Smooth muscle cell (in vitro differentiated cells): ENCODE data around the gene MLH3. TPM values are rescaled to one million over a fixed set of nuclear protein-coding genes. Genes with fewer than 3 reads are reported as not detected.

ENCODE experiments used
- DNase-seq: peaks from one replicate; lab custom pipeline; 2025; ENCODE audit not compliant: unreplicated experiment; lab: John Stamatoyannopoulos, UW
- H2AFZ ChIP-seq: fragments of 200-600 bp; sonication (generic); 2 replicates; pipeline ENCODE4 v1.6.0; 2016; ENCODE audit warnings: antibody characterized with exemption, low read depth, mild to moderate bottlenecking
- H3F3A ChIP-seq: fragments of 200-600 bp; sonication (generic); 2 replicates; pipeline ENCODE4 v1.6.0; 2017; ENCODE audit warnings: antibody characterized with exemption, low read depth
- H3K27ac ChIP-seq: fragments of 200-600 bp; sonication (generic); 2 replicates; pipeline ENCODE4 v1.5.1; 2016; ENCODE audit warnings: low read depth, mild to moderate bottlenecking
- H3K27me3 ChIP-seq: fragments of 200-600 bp; sonication (generic); 2 replicates; pipeline ENCODE4 v1.6.1; 2016; ENCODE audit warnings: low read depth, mild to moderate bottlenecking
- H3K36me3 ChIP-seq: fragments of 200-600 bp; sonication (generic); 2 replicates; pipeline ENCODE4 v1.5.1; 2016; ENCODE audit warnings: low read depth
- H3K4me1 ChIP-seq: fragments of 200-600 bp; sonication (generic); 2 replicates; pipeline ENCODE4 v1.5.1; 2016; ENCODE audit warnings: low read depth
- H3K4me2 ChIP-seq: fragments of 200-600 bp; sonication (generic); 2 replicates; pipeline ENCODE4 v1.6.0; 2016; ENCODE audit warnings: mild to moderate bottlenecking
- H3K4me3 ChIP-seq: fragments of 200-600 bp; sonication (generic); 2 replicates; pipeline ENCODE4 v1.5.1; 2016; ENCODE audit warnings: mild to moderate bottlenecking
- H3K79me2 ChIP-seq: fragments of 200-600 bp; sonication (generic); 2 replicates; pipeline ENCODE4 v1.6.0; 2016; ENCODE audit warnings: low read depth, mild to moderate bottlenecking
- H3K9ac ChIP-seq: fragments of 200-600 bp; sonication (generic); 2 replicates; pipeline ENCODE4 v1.6.0; 2016; ENCODE audit warnings: low read depth
- H3K9me3 ChIP-seq: fragments of 200-600 bp; sonication (generic); replicated peaks from 2 replicates; pipeline ENCODE4 v1.5.1; 2016; ENCODE audit warnings: low read depth
- H4K20me1 ChIP-seq: fragments of 200-600 bp; sonication (generic); 2 replicates; pipeline ENCODE4 v1.6.0; 2016; ENCODE audit warnings: low read depth
- WGBS: methylation state at CpG from one replicate; pipeline ENCODE4 v1.1.7; 2016; ENCODE audit warnings: low lambda C conversion rate; 5-methylcytosine and 5-hydroxymethylcytosine counted together
- polyA plus RNA-seq: library from polyadenylated mRNA; unstranded; fragments of >200 nt; fragmentation: Nextera tagmentation; extraction: Ambion mirVana; gene quantifications from 2 replicates; pipeline ENCODE4 v1.2.1, GENCODE V29; 2016
- total RNA-seq: library from RNA; depleted of rRNA; stranded (reverse); fragments of >200 nt; gene quantifications from 2 replicates; pipeline ENCODE4 v1.2.3, GENCODE V29; 2014
- TF ChIP-seq, protein P1 (sequence below): fragments of 200-600 bp; sonication (generic); IDR thresholded peaks from 2 replicates; pipeline ENCODE4 v1.5.1; 2017; ENCODE audit warnings: borderline replicate concordance, mild to moderate bottlenecking, antibody characterized with exemption; ENCODE audit not compliant: insufficient read depth, poor library complexity, severe bottlenecking

The MLH3 gene
- total and polyA plus RNA-seq, 2 experiments from 2014 or later: 9.6 to 18.9 TPM

DNA sequence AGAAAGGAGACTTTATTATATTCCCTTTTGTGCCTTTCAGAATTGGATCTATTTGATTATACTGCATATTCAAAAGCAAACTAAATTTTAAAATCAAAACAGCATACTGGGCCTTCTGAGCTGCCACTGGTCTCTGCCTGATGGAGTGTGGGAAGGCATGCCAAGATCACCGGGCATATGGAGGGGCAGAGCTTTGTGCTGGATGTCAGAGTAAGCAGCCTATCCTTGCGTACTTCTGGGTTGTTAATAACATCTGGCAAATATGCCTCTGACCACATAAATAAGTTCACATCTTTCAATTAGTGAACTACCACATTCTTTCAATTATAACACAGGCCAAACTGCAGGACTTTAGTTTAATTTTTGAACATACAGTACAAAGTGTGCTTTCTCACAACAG, 18.3 kb downstream of the MLH3 start:
- no peak overlapping the region for H3K4me3 ChIP-seq
- no peak overlapping the region for H3K27ac ChIP-seq
- H4K20me1 ChIP-seq: no peaks in the 10 kb centered on the region
- H3K27me3 ChIP-seq: no peaks in the 10 kb centered on the region
- H3F3A ChIP-seq: no peaks in the 10 kb centered on the region
- H3K9ac ChIP-seq: no peak overlapping the region
- DNase-seq: no peak
- no peak overlapping the region for H3K4me2 ChIP-seq
- H2AFZ ChIP-seq: no peak overlapping the region
- no peaks in the 10 kb centered on the region for H3K36me3 ChIP-seq
- TF ChIP-seq, protein P1, sequence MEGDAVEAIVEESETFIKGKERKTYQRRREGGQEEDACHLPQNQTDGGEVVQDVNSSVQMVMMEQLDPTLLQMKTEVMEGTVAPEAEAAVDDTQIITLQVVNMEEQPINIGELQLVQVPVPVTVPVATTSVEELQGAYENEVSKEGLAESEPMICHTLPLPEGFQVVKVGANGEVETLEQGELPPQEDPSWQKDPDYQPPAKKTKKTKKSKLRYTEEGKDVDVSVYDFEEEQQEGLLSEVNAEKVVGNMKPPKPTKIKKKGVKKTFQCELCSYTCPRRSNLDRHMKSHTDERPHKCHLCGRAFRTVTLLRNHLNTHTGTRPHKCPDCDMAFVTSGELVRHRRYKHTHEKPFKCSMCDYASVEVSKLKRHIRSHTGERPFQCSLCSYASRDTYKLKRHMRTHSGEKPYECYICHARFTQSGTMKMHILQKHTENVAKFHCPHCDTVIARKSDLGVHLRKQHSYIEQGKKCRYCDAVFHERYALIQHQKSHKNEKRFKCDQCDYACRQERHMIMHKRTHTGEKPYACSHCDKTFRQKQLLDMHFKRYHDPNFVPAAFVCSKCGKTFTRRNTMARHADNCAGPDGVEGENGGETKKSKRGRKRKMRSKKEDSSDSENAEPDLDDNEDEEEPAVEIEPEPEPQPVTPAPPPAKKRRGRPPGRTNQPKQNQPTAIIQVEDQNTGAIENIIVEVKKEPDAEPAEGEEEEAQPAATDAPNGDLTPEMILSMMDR: no peak
- no peaks in the 10 kb centered on the region for H3K4me1 ChIP-seq
- WGBS: 100% methylated on average over 2 of the region's 2 CpGs
- no peaks in the 10 kb centered on the region for H3K9me3 ChIP-seq
- H3K79me2 ChIP-seq: no peaks in the 10 kb centered on the region

DNA sequence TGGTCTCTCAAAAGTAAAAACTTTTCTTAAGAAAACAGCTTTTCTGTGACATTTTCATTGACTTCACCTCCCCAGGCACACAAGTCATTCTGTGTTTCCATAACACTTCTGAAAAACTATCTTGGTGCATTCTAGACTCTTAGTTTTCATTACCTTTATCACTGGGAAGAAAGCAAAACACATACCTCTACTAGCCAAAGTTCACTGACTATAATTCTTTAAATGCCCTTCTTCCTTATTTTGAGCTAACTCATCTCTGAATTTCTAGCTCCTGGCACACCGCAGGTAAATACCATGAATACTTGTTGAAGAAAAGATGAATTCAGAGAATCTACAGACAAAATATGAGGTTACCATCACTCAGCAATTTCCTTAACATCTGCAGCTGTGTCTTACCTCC, 21.1 kb downstream of the MLH3 start:
- Histone ChIP-seq H3K4me3 (no peak overlapping the region), H3K9ac (no peak overlapping the region), H3K79me2 (no peaks in the 10 kb centered on the region), H2AFZ (no peak overlapping the region), H3K4me2 (no peak overlapping the region), H3K9me3 (no peaks in the 10 kb centered on the region), H4K20me1 (no peaks in the 10 kb centered on the region), H3K27ac (no peak overlapping the region), H3K27me3 (no peaks in the 10 kb centered on the region), H3F3A (no peaks in the 10 kb centered on the region), H3K36me3 (no peaks in the 10 kb centered on the region), H3K4me1 (no peaks in the 10 kb centered on the region)
- 0% methylated on average over 1 of the region's 1 CpG for WGBS
- TF ChIP-seq, protein P1: no peak
- no peak for DNase-seq

DNA sequence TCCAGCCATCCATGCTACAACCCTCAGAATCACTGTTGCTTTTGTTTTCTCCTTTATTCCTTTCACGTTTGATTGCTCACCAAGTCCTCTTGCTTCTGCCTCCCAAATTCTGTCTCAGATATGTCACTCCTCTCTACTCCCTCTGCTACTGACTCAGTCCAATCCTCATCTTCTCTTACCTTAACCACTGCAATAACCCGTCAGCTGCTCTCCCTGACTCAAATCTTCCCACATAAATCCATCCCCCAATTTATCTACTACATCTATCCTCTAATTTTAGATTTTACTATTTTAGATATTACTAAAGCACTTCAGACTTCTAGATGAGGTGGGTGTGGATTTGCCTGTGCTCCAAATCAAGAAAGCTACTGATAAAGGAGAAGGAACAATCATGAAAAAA, 25.4 kb downstream of the MLH3 start:
- Histone ChIP-seq H2AFZ (no peak overlapping the region), H3K36me3 (no peaks in the 10 kb centered on the region), H3K27ac (no peak overlapping the region), H3K9ac (no peak overlapping the region), H3K4me3 (no peak overlapping the region), H3K27me3 (no peaks in the 10 kb centered on the region), H3K79me2 (no peaks in the 10 kb centered on the region), H3K4me2 (no peak overlapping the region), H3K9me3 (no peaks in the 10 kb centered on the region), H3F3A (no peaks in the 10 kb centered on the region), H3K4me1 (no peaks in the 10 kb centered on the region), H4K20me1 (no peaks in the 10 kb centered on the region)
- TF ChIP-seq, protein P1: no peak
- 95% methylated on average over 2 of the region's 2 CpGs for WGBS
- DNase-seq: no peak

DNA sequence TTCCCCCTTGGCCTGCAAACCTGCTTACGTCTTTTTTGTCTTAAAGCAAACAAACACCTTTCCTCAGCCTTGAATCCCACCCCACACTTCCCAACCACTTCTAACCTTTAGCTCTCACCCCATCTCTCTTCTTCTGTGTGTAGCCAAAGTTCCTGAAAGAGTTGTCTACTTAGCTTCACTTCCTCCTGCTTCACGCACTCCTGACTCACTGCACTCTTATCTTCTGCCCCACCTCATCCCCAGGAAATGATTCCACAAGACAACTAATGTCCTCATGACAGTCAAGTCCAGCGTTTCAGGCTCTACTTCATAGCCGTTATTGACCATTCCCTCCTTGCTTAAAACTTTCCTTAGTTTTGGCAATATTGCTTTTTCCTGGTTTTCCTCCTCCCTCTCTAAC, 26.2 kb downstream of the MLH3 start:
- no peak overlapping the region for H3K27ac ChIP-seq
- H3K4me3 ChIP-seq: no peak overlapping the region
- WGBS: 68% methylated on average over 4 of the region's 4 CpGs
- no peaks in the 10 kb centered on the region for H3K9me3 ChIP-seq
- H3K4me2 ChIP-seq: no peak overlapping the region
- no peak overlapping the region for H2AFZ ChIP-seq
- no peaks in the 10 kb centered on the region for H3K36me3 ChIP-seq
- no peak overlapping the region for H3K9ac ChIP-seq
- no peaks in the 10 kb centered on the region for H3K27me3 ChIP-seq
- DNase-seq: no peak
- H4K20me1 ChIP-seq: no peaks in the 10 kb centered on the region
- no peaks in the 10 kb centered on the region for H3K4me1 ChIP-seq
- TF ChIP-seq, protein P1: no peak
- no peaks in the 10 kb centered on the region for H3F3A ChIP-seq
- no peaks in the 10 kb centered on the region for H3K79me2 ChIP-seq
